ENCODE results near the gene SPDYC.

The SPDYC gene

GRCh38 chr11:65185171-65185570 lies 15.1 kb downstream of the SPDYC start:
- Histone ChIP-seq H3K9me3 (replicated peaks; ENCODE audit: insufficient read depth, low read length) (no peaks in the 10 kb centered on the region), H3K4me2 (ENCODE audit: low read depth, low read length) (no peak overlapping the region), H2AFZ (ENCODE audit: low read length) (no peak overlapping the region), H3K4me1 (ENCODE audit: low read length) (0 out of 2 replicates have a peak, but pooled peaks cover 6% of the 10 kb centered on the region), H3K79me2 (ENCODE audit: low read length) (peaks cover 26% of the 10 kb centered on the region), H3K9ac (ENCODE audit: low read length) (no peak overlapping the region), H3K27ac (ENCODE audit: low read length) (no peak overlapping the region), H3K4me3 (ENCODE audit: low read length) (no peak overlapping the region), H3F3A (ENCODE audit: insufficient read depth, low read length) (no peaks in the 10 kb centered on the region), H3K9me2 (replicated peaks; ENCODE audit: insufficient read depth, low read length) (no peaks in the 10 kb centered on the region), H3K27me3 (replicated peaks; ENCODE audit: insufficient read depth, low read length) (no peaks in the 10 kb centered on the region), H3K36me3 (replicated peaks; ENCODE audit: insufficient read depth, low read length) (no peaks in the 10 kb centered on the region), H4K20me1 (ENCODE audit: insufficient read depth, low read length) (no peaks in the 10 kb centered on the region)
- no peak for DNase-seq
- TF ChIP-seq EZH2 (optimal IDR thresholded peaks at IDR 0.05; ENCODE audit: low read depth, low read length) (no peak), CTCF (IDR thresholded peaks at IDR 0.05; ENCODE audit: low read length) (no peak), EZH2phosphoT487 (IDR thresholded peaks at IDR 0.05; ENCODE audit: low read length) (no peak)

GRCh38 chr11:65185869-65186341 lies 15.9 kb downstream of the SPDYC start:
- Histone ChIP-seq H3K9me2 (replicated peaks; ENCODE audit: insufficient read depth, low read length) (no peaks in the 10 kb centered on the region), H3K27me3 (replicated peaks; ENCODE audit: insufficient read depth, low read length) (no peaks in the 10 kb centered on the region), H3K4me3 (ENCODE audit: low read length) (no peak overlapping the region), H4K20me1 (ENCODE audit: insufficient read depth, low read length) (no peaks in the 10 kb centered on the region), H3K4me1 (ENCODE audit: low read length) (0 out of 2 replicates have a peak, but pooled peaks cover 6% of the 10 kb centered on the region), H3K27ac (ENCODE audit: low read length) (no peak overlapping the region), H3F3A (ENCODE audit: insufficient read depth, low read length) (no peaks in the 10 kb centered on the region), H3K9me3 (replicated peaks; ENCODE audit: insufficient read depth, low read length) (no peaks in the 10 kb centered on the region), H3K9ac (ENCODE audit: low read length) (no peak overlapping the region), H3K4me2 (ENCODE audit: low read depth, low read length) (no peak overlapping the region), H3K79me2 (ENCODE audit: low read length) (peaks cover 21% of the 10 kb centered on the region), H2AFZ (ENCODE audit: low read length) (no peak overlapping the region), H3K36me3 (replicated peaks; ENCODE audit: insufficient read depth, low read length) (no peaks in the 10 kb centered on the region)
- no peak for DNase-seq
- no peak for TF ChIP-seq EZH2phosphoT487 (IDR thresholded peaks at IDR 0.05; ENCODE audit: low read length)
- no peak for TF ChIP-seq CTCF (IDR thresholded peaks at IDR 0.05; ENCODE audit: low read length)
- no peak for TF ChIP-seq EZH2 (optimal IDR thresholded peaks at IDR 0.05; ENCODE audit: low read depth, low read length)

GRCh38 chr11:65186701-65187100 lies 16.7 kb downstream of the SPDYC start:
- H3K4me3 ChIP-seq (ENCODE audit: low read length), result no peak overlapping the region
- no peak overlapping the region for H2AFZ ChIP-seq (ENCODE audit: low read length)
- H4K20me1 ChIP-seq (ENCODE audit: insufficient read depth, low read length), result no peaks in the 10 kb centered on the region
- H3K9me2 ChIP-seq (replicated peaks; ENCODE audit: insufficient read depth, low read length), result no peaks in the 10 kb centered on the region
- H3K79me2 ChIP-seq (ENCODE audit: low read length), result peaks cover 21% of the 10 kb centered on the region
- no peak for DNase-seq
- no peak overlapping the region for H3K27ac ChIP-seq (ENCODE audit: low read length)
- H3K9ac ChIP-seq (ENCODE audit: low read length), result no peak overlapping the region
- no peaks in the 10 kb centered on the region for H3K36me3 ChIP-seq (replicated peaks; ENCODE audit: insufficient read depth, low read length)
- TF ChIP-seq EZH2phosphoT487 (IDR thresholded peaks at IDR 0.05; ENCODE audit: low read length), result no peak
- TF ChIP-seq EZH2 (optimal IDR thresholded peaks at IDR 0.05; ENCODE audit: low read depth, low read length), result no peak
- 0 out of 2 replicates have a peak, but pooled peaks cover 6% of the 10 kb centered on the region for H3K4me1 ChIP-seq (ENCODE audit: low read length)
- H3F3A ChIP-seq (ENCODE audit: insufficient read depth, low read length), result no peaks in the 10 kb centered on the region
- no peaks in the 10 kb centered on the region for H3K9me3 ChIP-seq (replicated peaks; ENCODE audit: insufficient read depth, low read length)
- H3K27me3 ChIP-seq (replicated peaks; ENCODE audit: insufficient read depth, low read length), result no peaks in the 10 kb centered on the region
- H3K4me2 ChIP-seq (ENCODE audit: low read depth, low read length), result no peak overlapping the region

- H3K9ac ChIP-seq (ENCODE audit: low read length), result no peak overlapping the region
- peaks cover 17% of the 10 kb centered on the region for H3K79me2 ChIP-seq (ENCODE audit: low read length)
- 0 out of 2 replicates have a peak, but pooled peaks cover 6% of the 10 kb centered on the region for H3K4me1 ChIP-seq (ENCODE audit: low read length)
- no peaks in the 10 kb centered on the region for H3K9me3 ChIP-seq (replicated peaks; ENCODE audit: insufficient read depth, low read length)
- no peak overlapping the region for H3K4me2 ChIP-seq (ENCODE audit: low read depth, low read length)
- H3K9me2 ChIP-seq (replicated peaks; ENCODE audit: insufficient read depth, low read length), result no peaks in the 10 kb centered on the region
- H3F3A ChIP-seq (ENCODE audit: insufficient read depth, low read length), result no peaks in the 10 kb centered on the region
- no peaks in the 10 kb centered on the region for H3K27me3 ChIP-seq (replicated peaks; ENCODE audit: insufficient read depth, low read length)
- no peak overlapping the region for H3K4me3 ChIP-seq (ENCODE audit: low read length)
- TF ChIP-seq CTCF (IDR thresholded peaks at IDR 0.05; ENCODE audit: low read length) (no peak), EZH2 (optimal IDR thresholded peaks at IDR 0.05; ENCODE audit: low read depth, low read length) (no peak), EZH2phosphoT487 (IDR thresholded peaks at IDR 0.05; ENCODE audit: low read length) (no peak)
- H4K20me1 ChIP-seq (ENCODE audit: insufficient read depth, low read length), result no peaks in the 10 kb centered on the region
- no peak for DNase-seq
- H2AFZ ChIP-seq (ENCODE audit: low read length), result no peak overlapping the region
- H3K27ac ChIP-seq (ENCODE audit: low read length), result no peak overlapping the region
- H3K36me3 ChIP-seq (replicated peaks; ENCODE audit: insufficient read depth, low read length), result no peaks in the 10 kb centered on the region
Observed at GRCh38 chr11:65187146-65187675, 17.2 kb downstream of the SPDYC start.

Data from MM.1S (cell line).